Uterus (tissue), 4 donors: ENCODE measurements around the gene ALAS1. TPM values are rescaled to one million over a fixed set of nuclear protein-coding genes. Genes with fewer than 3 reads are reported as not detected.

Experiments
- DNase-seq, 2 donors: peaks; one replicate each; pipeline ENCODE4 v3.0.0-alpha.2; 2019 to 2020
- H3K27ac ChIP-seq, 2 donors: fragments of 200-600 bp; sonication (generic); 1 replicate in 1 of 2; 2 replicates in 1 of 2; pipeline ENCODE4 v1.5.1; 2016 to 2018
- H3K27me3 ChIP-seq, 2 donors: fragments of 200-600 bp; sonication (generic); one replicate each; pipeline ENCODE4 v1.5.1; 2018 to 2019; ENCODE audit warnings: control low read depth in 1 of 2
- H3K36me3 ChIP-seq, 2 donors: fragments of 200-600 bp; sonication (generic); one replicate each; pipeline ENCODE4 v1.5.1; 2019; ENCODE audit warnings: control low read depth in 1 of 2
- H3K4me1 ChIP-seq, 2 donors: fragments of 200-600 bp; sonication (generic); one replicate each; pipeline ENCODE4 v1.5.1; 2018 to 2019; ENCODE audit warnings: control low read depth in 1 of 2
- H3K4me3 ChIP-seq, 2 donors: fragments of 200-600 bp; sonication (generic); 1 replicate in 1 of 2; 2 replicates in 1 of 2; pipeline ENCODE4 v1.5.1; 2018 to 2019; ENCODE audit warnings: mild to moderate bottlenecking in 1 of 2
- H3K9me3 ChIP-seq, 2 donors: fragments of 200-600 bp; sonication (generic); one replicate each; pipeline ENCODE4 v1.5.1; 2019; ENCODE audit warnings: control low read depth in 1 of 2
- CTCF ChIP-seq, 4 experiments: fragments of 200-600 bp in 2 of 4; fragments of 450-650 bp in 2 of 4; sonication (generic) in 2 of 4; IDR thresholded peaks; one replicate each; pipeline ENCODE4 v1.5.1; 2016 to 2019; ENCODE audit warnings: antibody characterized with exemption in 4 of 4, mild to moderate bottlenecking in 2 of 4, moderate library complexity in 1 of 4
- POLR2A ChIP-seq, 2 donors: fragments of 450-650 bp; IDR thresholded peaks; one replicate each; pipeline ENCODE4 v1.6.1; 2016; ENCODE audit warnings: antibody characterized with exemption in 2 of 2, mild to moderate bottlenecking in 1 of 2, moderate library complexity in 1 of 2
- intact Hi-C: fragments of 100-400 bp; cut with DNase I; formaldehyde crosslinking; loops from one replicate; pipeline ENCODE4 v1.15.1; 2023; ENCODE audit warnings: low total_unique reads
- total RNA-seq, 4 donors: library from RNA; depleted of rRNA in 3 of 4; stranded (reverse); fragments of >200 nt in 3 of 4; gene quantifications; one replicate each; pipeline versions ENCODE4 v1.1.0 to v1.2.4, GENCODE V29; 2014 to 2023
- donor health status: DM: yes; HTN: yes; CAD: no.

Gene ALAS1
- total RNA-seq, 4 donors from 2014 or later, result 4.9 to 56.2 (median 36.2) TPM

- intact Hi-C loops, result no loop called here
- Histone ChIP-seq H3K9me3 (no peaks in the 10 kb centered on the region), H3K27me3 (no peaks in the 10 kb centered on the region), H3K4me3 (no peak overlapping the region), H3K4me1 (no peaks in the 10 kb centered on the region), H3K36me3 (no peaks in the 10 kb centered on the region), H3K27ac (no peak overlapping the region)
- TF ChIP-seq POLR2A (IDR thresholded peaks at IDR 0.05) (no peak), CTCF (IDR thresholded peaks at IDR 0.05) (no peak)
- no peak for DNase-seq
These were observed 7.9 kb downstream of the ALAS1 start for GRCh38 chr3:52205727-52206372.

GRCh38 chr3:52208556-52208955, 10.6 kb downstream of the ALAS1 start:
- no peaks in the 10 kb centered on the region for H3K4me1 ChIP-seq
- DNase-seq, result no peak
- no peaks in the 10 kb centered on the region for H3K9me3 ChIP-seq
- intact Hi-C loops, result no loop called here
- no peaks in the 10 kb centered on the region for H3K27me3 ChIP-seq
- H3K27ac ChIP-seq, result no peak overlapping the region
- H3K36me3 ChIP-seq, result no peaks in the 10 kb centered on the region
- H3K4me3 ChIP-seq, result no peak overlapping the region
- TF ChIP-seq CTCF (IDR thresholded peaks at IDR 0.05), result no peak
- TF ChIP-seq POLR2A (IDR thresholded peaks at IDR 0.05), result no peak

- intact Hi-C loops, result no loop called here
- Histone ChIP-seq H3K9me3 (no peaks in the 10 kb centered on the region), H3K4me3 (no peak overlapping the region), H3K27ac (no peak overlapping the region), H3K4me1 (no peaks in the 10 kb centered on the region), H3K36me3 (no peaks in the 10 kb centered on the region), H3K27me3 (no peaks in the 10 kb centered on the region)
- DNase-seq, result no peak
- TF ChIP-seq CTCF (IDR thresholded peaks at IDR 0.05), result no peak
- no peak for TF ChIP-seq POLR2A (IDR thresholded peaks at IDR 0.05)
These were observed 12.1 kb downstream of the ALAS1 start for GRCh38 chr3:52210037-52210436.

- DNase-seq, result no peak
- H3K27ac ChIP-seq, result no peak overlapping the region
- no peaks in the 10 kb centered on the region for H3K27me3 ChIP-seq
- no peak for TF ChIP-seq CTCF (IDR thresholded peaks at IDR 0.05)
- no peak for TF ChIP-seq POLR2A (IDR thresholded peaks at IDR 0.05)
- no peak overlapping the region for H3K4me3 ChIP-seq
- H3K36me3 ChIP-seq, result no peaks in the 10 kb centered on the region
- intact Hi-C loops, result no loop called here
- no peaks in the 10 kb centered on the region for H3K4me1 ChIP-seq
- no peaks in the 10 kb centered on the region for H3K9me3 ChIP-seq
These were observed 12.6 kb downstream of the ALAS1 start for GRCh38 chr3:52210550-52211046.

GRCh38 chr3:52211268-52211891, 13.4 kb downstream of the ALAS1 start:
- no peaks in the 10 kb centered on the region for H3K9me3 ChIP-seq
- H3K36me3 ChIP-seq, result no peaks in the 10 kb centered on the region
- H3K27ac ChIP-seq, result no peak overlapping the region
- no peaks in the 10 kb centered on the region for H3K27me3 ChIP-seq
- no peak for DNase-seq
- H3K4me3 ChIP-seq, result no peak overlapping the region
- TF ChIP-seq POLR2A (IDR thresholded peaks at IDR 0.05) (no peak), CTCF (IDR thresholded peaks at IDR 0.05) (no peak)
- intact Hi-C loops, result no loop called here
- H3K4me1 ChIP-seq, result peaks cover under 1 to 2% of the 10 kb centered on the region in 2 donors
